ENCODE data around the gene KRT78.

The KRT78 gene

GRCh38 chr12:52809166-52809565, 39.6 kb downstream of the KRT78 start:
- no peak overlapping the region for H3K4me3 ChIP-seq (replicated peaks; ENCODE audit: low read depth, low read length)
- TF ChIP-seq CTCF (IDR thresholded peaks at IDR 0.05; ENCODE audit: low read depth, low read length, missing control alignments) = no peak
- no peak for DNase-seq (ENCODE audit: extremely low read depth, low read depth)

DNA sequence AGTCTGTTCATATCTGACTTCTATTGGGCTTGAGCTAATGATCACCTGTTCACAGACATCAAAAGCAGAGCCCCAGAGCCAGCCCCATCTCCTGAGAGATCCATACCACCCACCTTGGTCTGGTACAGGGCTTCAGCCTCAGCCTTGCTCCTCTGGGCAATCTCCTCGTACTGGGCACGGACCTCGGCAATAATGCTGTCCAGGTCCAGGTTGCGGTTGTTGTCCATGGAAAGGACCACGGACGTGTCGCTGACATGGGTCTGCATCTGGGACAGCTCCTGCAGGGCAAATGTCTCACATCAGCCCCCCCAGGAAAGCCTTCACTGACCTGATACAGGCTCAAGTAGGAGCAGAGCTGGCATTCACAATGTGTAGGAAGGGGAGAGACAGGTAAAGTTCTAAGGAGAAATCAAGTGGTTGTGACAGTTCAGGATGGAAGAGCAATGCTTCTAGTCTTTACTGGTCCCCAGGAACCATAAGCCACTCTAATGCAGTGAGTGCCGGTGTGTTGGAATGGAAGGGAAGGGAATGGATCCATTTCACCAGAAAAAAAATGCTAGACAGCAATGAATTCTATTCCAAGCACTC, 40.1 kb downstream of the KRT78 start:
- TF ChIP-seq CTCF (IDR thresholded peaks at IDR 0.05; ENCODE audit: low read depth, low read length, missing control alignments) = no peak
- DNase-seq (ENCODE audit: extremely low read depth, low read depth) = no peak
- H3K4me3 ChIP-seq (replicated peaks; ENCODE audit: low read depth, low read length) = no peak overlapping the region

GRCh38 chr12:52807544-52808470, 41.0 kb downstream of the KRT78 start:
- no peak for TF ChIP-seq CTCF (IDR thresholded peaks at IDR 0.05; ENCODE audit: low read depth, low read length, missing control alignments)
- DNase-seq (ENCODE audit: extremely low read depth, low read depth) = no peak
- no peak overlapping the region for H3K4me3 ChIP-seq (replicated peaks; ENCODE audit: low read depth, low read length)

DNA sequence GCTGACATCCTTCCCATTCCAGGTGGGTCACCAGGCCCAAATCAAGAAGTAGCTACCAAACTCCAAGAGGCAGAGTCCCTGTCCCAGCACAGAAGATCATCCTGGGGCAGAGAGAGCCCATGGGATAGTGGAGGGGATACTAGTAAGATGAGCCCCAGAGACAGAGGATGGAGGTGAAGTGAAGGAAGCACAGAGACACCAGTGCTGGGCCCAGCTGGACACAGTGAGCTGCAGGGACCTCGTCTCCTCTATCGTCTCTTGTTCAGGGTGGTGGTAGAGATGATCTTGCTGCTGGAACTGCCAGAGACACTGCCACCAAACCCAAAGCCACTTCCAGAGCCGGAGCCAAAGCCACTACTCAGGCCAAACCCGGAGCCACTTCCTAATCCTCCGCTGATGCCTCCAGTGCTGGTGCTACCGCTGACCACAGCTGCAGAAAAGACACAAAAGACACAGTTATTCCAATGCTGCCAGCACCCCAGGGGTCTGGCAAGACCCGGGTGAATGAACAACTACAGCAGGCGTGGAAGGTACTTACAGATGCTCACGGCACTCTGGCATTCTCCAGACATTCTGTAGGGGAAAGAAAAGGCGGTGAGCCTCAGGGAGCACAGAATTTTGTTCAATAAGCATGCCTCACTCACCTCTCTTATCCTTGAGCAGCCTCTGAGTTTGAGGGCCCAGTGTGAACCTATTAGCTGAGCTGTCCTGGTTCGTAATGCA, 41.8 kb downstream of the KRT78 start:
- H3K4me3 ChIP-seq (replicated peaks; ENCODE audit: low read depth, low read length) = no peak overlapping the region
- no peak for TF ChIP-seq CTCF (IDR thresholded peaks at IDR 0.05; ENCODE audit: low read depth, low read length, missing control alignments)
- no peak for DNase-seq (ENCODE audit: extremely low read depth, low read depth)

- H3K4me3 ChIP-seq (replicated peaks; ENCODE audit: low read depth, low read length) = no peak overlapping the region
- DNase-seq (ENCODE audit: extremely low read depth, low read depth) = no peak
- no peak for TF ChIP-seq CTCF (IDR thresholded peaks at IDR 0.05; ENCODE audit: low read depth, low read length, missing control alignments)
These were observed 42.5 kb downstream of the KRT78 start for GRCh38 chr12:52806169-52806811.

GRCh38 chr12:52805739-52806138, 43.1 kb downstream of the KRT78 start:
- no peak overlapping the region for H3K4me3 ChIP-seq (replicated peaks; ENCODE audit: low read depth, low read length)
- no peak for DNase-seq (ENCODE audit: extremely low read depth, low read depth)
- TF ChIP-seq CTCF (IDR thresholded peaks at IDR 0.05; ENCODE audit: low read depth, low read length, missing control alignments) = no peak

Data from HFF-Myc (cell line).